HepG2 (cell line): ENCODE data around the gene YTHDF1. TPM values are rescaled to one million over a fixed set of nuclear protein-coding genes. Genes with fewer than 3 reads are reported as not detected.

ENCODE experiments used
- ATAC-seq: fragments of 200-7000 bp; cut with Tn5 transposase; 3 replicates; pipeline ENCODE4 v1.9.1; 2020; ENCODE audit warnings: mild to moderate bottlenecking, moderate library complexity
- BruUV-seq: library from RNA; stranded (reverse); fragments of 400-500 nt; replicated peaks from 2 replicates; lab custom pipeline; 2021; lab: Mats Ljungman, UMichigan
- CTCF ChIA-PET: fragments of 300-600 bp; formaldehyde crosslinking; extraction: SDS; loops from one replicate; lab custom pipeline; 2021; ENCODE audit warnings: low total read pairs, inconsistent platforms, low intra/inter-chr PET ratio; lab: Yijun Ruan, JAX
- POLR2A ChIA-PET: fragments of 350-600 bp; sonication (Branson Sonifier 250); formaldehyde crosslinking; loops from one replicate; lab custom pipeline; 2020; ENCODE audit warnings: antibody characterized with exemption, inconsistent platforms; lab: Yijun Ruan, JAX
- DNase-seq: peaks from one replicate; pipeline ENCODE4 v3.0.0-alpha.2; 2015; ENCODE audit warnings: low spot score
- FAIRE-seq: peaks from 3 replicates; lab custom pipeline; 2011; peaks lifted over from hg19 to GRCh38; lab: Jason Lieb, UNC
- H2AFZ ChIP-seq: one replicate; pipeline ENCODE4 v1.6.1; 2011; ENCODE audit warnings: low read length, inconsistent platforms
- H3K27ac ChIP-seq: fragments of 300-600 bp; 3 replicates; pipeline ENCODE4 v1.8.0; 2011; ENCODE audit warnings: mixed run types, mild to moderate bottlenecking, mixed read lengths, low read length, inconsistent platforms; ENCODE audit not compliant: insufficient read depth; ENCODE audit errors: extremely low read length
- H3K27me3 ChIP-seq, 2 experiments: fragments of 200-600 bp in 1 of 2; 2 replicates in 1 of 2; 3 replicates in 1 of 2; pipeline versions ENCODE4 v1.6.0 to v1.8.0; 2011; ENCODE audit warnings: low read length in 2 of 2, mild to moderate bottlenecking in 2 of 2, moderate library complexity in 2 of 2, inconsistent platforms in 1 of 2; ENCODE audit not compliant: insufficient read depth in 2 of 2, control insufficient read depth in 1 of 2
- H3K36me3 ChIP-seq, 2 experiments: fragments of 200-600 bp in 1 of 2; replicated peaks in 1 of 2; 2 replicates in 1 of 2; 3 replicates in 1 of 2; pipeline versions ENCODE4 v1.5.1 to v1.8.0; 2011; ENCODE audit warnings: low read length in 2 of 2, inconsistent platforms in 1 of 2; ENCODE audit not compliant: insufficient read depth in 2 of 2, control insufficient read depth in 1 of 2
- H3K4me1 ChIP-seq: 2 replicates; pipeline ENCODE4 v1.5.1; 2012; ENCODE audit warnings: low read length, inconsistent platforms; ENCODE audit not compliant: insufficient read depth
- H3K4me2 ChIP-seq: 2 replicates; pipeline ENCODE4 v1.6.0; 2011; ENCODE audit warnings: low read depth, low read length, inconsistent platforms
- H3K4me3 ChIP-seq, 3 experiments: fragments of 200-600 bp in 1 of 3; sonication (generic), shearing (Covaris generic) in 1 of 3; replicated peaks in 1 of 3; 2 replicates each; pipeline ENCODE4 v1.5.1; 2011 to 2016; ENCODE audit warnings: low read length in 3 of 3, inconsistent platforms in 2 of 3, low read depth in 2 of 3, mild to moderate bottlenecking in 2 of 3, control low read depth in 1 of 3, mixed read lengths in 1 of 3; ENCODE audit not compliant: insufficient read depth in 1 of 3
- H3K79me2 ChIP-seq: one replicate; pipeline ENCODE4 v1.6.1; 2011; ENCODE audit warnings: low read length, inconsistent platforms; ENCODE audit not compliant: insufficient read depth
- H3K9ac ChIP-seq: 2 replicates; pipeline ENCODE4 v1.6.0; 2011; ENCODE audit warnings: mild to moderate bottlenecking, low read depth, low read length, inconsistent platforms; ENCODE audit not compliant: insufficient read depth
- H3K9me3 ChIP-seq: 2 replicates; pipeline ENCODE4 v1.5.1; 2012; ENCODE audit warnings: mild to moderate bottlenecking, low read length
- H4K20me1 ChIP-seq: 2 replicates; pipeline ENCODE4 v1.6.0; 2011; ENCODE audit warnings: inconsistent platforms, mild to moderate bottlenecking, low read length, moderate library complexity; ENCODE audit not compliant: insufficient read depth
- ARNTL ChIP-seq: sonication (generic); formaldehyde crosslinking; IDR thresholded peaks from 2 replicates; pipeline ENCODE4 v1.4.0; 2020; ENCODE audit warnings: mild to moderate bottlenecking, missing genetic modification reagents
- ASH2L ChIP-seq: fragments of 300-600, 200-600 bp; sonication (generic); IDR thresholded peaks from 2 replicates; pipeline ENCODE4 v1.7.0; 2017; ENCODE audit warnings: low read depth, mild to moderate bottlenecking, moderate library complexity, mixed read lengths, low read length; ENCODE audit not compliant: insufficient read length
- CENPT ChIP-seq: sonication (generic); formaldehyde crosslinking; IDR thresholded peaks from 2 replicates; pipeline ENCODE4 v1.8.0; 2022; ENCODE audit warnings: low read depth, mild to moderate bottlenecking, moderate library complexity, missing genetic modification reagents
- CTCF ChIP-seq: sonication (generic); formaldehyde crosslinking; IDR thresholded peaks from 2 replicates; pipeline ENCODE4 v1.5.0; 2020; ENCODE audit warnings: mild to moderate bottlenecking, missing genetic modification reagents, moderate library complexity
- EEA1 ChIP-seq: sonication (generic); formaldehyde crosslinking; IDR thresholded peaks from 2 replicates; pipeline ENCODE4 v1.5.1; 2020; ENCODE audit warnings: mild to moderate bottlenecking, missing genetic modification reagents, borderline replicate concordance
- FOSL2 ChIP-seq: sonication (generic); formaldehyde crosslinking; IDR thresholded peaks from 2 replicates; pipeline ENCODE4 v1.4.0; 2020; ENCODE audit warnings: missing genetic modification reagents
- IKZF4 ChIP-seq: sonication (generic); formaldehyde crosslinking; IDR thresholded peaks from 2 replicates; pipeline ENCODE4 v1.5.1; 2020; ENCODE audit warnings: borderline replicate concordance, mild to moderate bottlenecking, low read depth, missing genetic modification reagents; ENCODE audit errors: not compliant biosample characterization
- MBD4 ChIP-seq: IDR thresholded peaks from 2 replicates; pipeline ENCODE4 v1.6.1; 2012; ENCODE audit warnings: low read length, inconsistent platforms, borderline replicate concordance
- MED13 ChIP-seq: sonication (generic); formaldehyde crosslinking; IDR thresholded peaks from 2 replicates; pipeline ENCODE4 v1.5.0; 2020; ENCODE audit warnings: missing genetic modification reagents
- POLR2G ChIP-seq: fragments of 200-400 bp; formaldehyde crosslinking; IDR thresholded peaks from 2 replicates; pipeline ENCODE4 v1.6.1; 2018; ENCODE audit warnings: mild to moderate bottlenecking, low read depth, low read length, moderate library complexity
- REXO4 ChIP-seq: sonication (generic); formaldehyde crosslinking; IDR thresholded peaks from 2 replicates; pipeline ENCODE4 v1.8.0; 2022; ENCODE audit warnings: missing genetic modification reagents, mild to moderate bottlenecking, borderline replicate concordance
- TP53 ChIP-seq: sonication (generic); formaldehyde crosslinking; conservative IDR thresholded peaks from 2 replicates; pipeline ENCODE4 v1.4.0; 2020; ENCODE audit warnings: missing genetic modification reagents
- ZFX ChIP-seq: sonication (generic); formaldehyde crosslinking; IDR thresholded peaks from 2 replicates; pipeline ENCODE4 v1.4.0; 2020; ENCODE audit warnings: mild to moderate bottlenecking, low read depth, missing genetic modification reagents, moderate library complexity
- ZNF224 ChIP-seq: sonication (generic); formaldehyde crosslinking; IDR thresholded peaks from 2 replicates; pipeline ENCODE4 v1.5.0; 2020; ENCODE audit warnings: mild to moderate bottlenecking, missing genetic modification reagents
- ZNF362 ChIP-seq: sonication (generic); formaldehyde crosslinking; IDR thresholded peaks from 2 replicates; pipeline ENCODE4 v1.4.0; 2020; ENCODE audit warnings: missing genetic modification reagents, mild to moderate bottlenecking, borderline replicate concordance
- ZNF580 ChIP-seq: IDR thresholded peaks from 2 replicates; pipeline ENCODE4 v1.6.1; 2016; ENCODE audit warnings: low read depth, borderline replicate concordance
- ZNF704 ChIP-seq: sonication (generic); formaldehyde crosslinking; IDR thresholded peaks from 2 replicates; pipeline ENCODE4 v1.8.1; 2023; ENCODE audit warnings: mild to moderate bottlenecking, inconsistent platforms, moderate library complexity, missing genetic modification reagents, borderline replicate concordance
- ZNF850 ChIP-seq: sonication (generic); formaldehyde crosslinking; conservative IDR thresholded peaks from 2 replicates; pipeline ENCODE4 v1.9.0; 2021; ENCODE audit warnings: mild to moderate bottlenecking, missing genetic modification reagents
- WGBS: methylation state at CpG from one replicate; pipeline ENCODE4 v1.1.6; 2017; ENCODE audit warnings: low lambda C conversion rate; 5-methylcytosine and 5-hydroxymethylcytosine counted together
- in situ Hi-C: cut with HindIII; loops from 2 replicates; pipeline ENCODE4 v1.10.0; 2017; ENCODE audit warnings: low pct_unique_long_range_greater_than_20kb; ENCODE audit not compliant: extremely low pct_ligation_motif_present
- intact Hi-C: fragments of 100-400 bp; cut with micrococcal nuclease; formaldehyde crosslinking; loops from one replicate; pipeline ENCODE4 v1.10.0; 2022; ENCODE audit not compliant: unreplicated experiment
- polyA plus RNA-seq, 8 experiments: library from polyadenylated mRNA; depleted of rRNA in 3 of 8; stranded (reverse) in 7 of 8; unstranded in 1 of 8; fragments of >200 nt; fragmentation: Illumina TruSeq in 4 of 8; extraction: Trizol in 4 of 8; gene quantifications; 2 replicates each; pipeline versions ENCODE4 v1.2.1 to v1.2.3, GENCODE V29; 2011 to 2016; ENCODE audit warnings: low read depth in 4 of 8, missing spikeins in 1 of 8, mixed read lengths in 1 of 8; ENCODE audit not compliant: insufficient read depth in 1 of 8
- total RNA-seq, 5 experiments: library from RNA; depleted of rRNA; stranded (reverse); fragments of >200 nt; fragmentation: Illumina TruSeq; extraction: Trizol; gene quantifications; 2 replicates each; pipeline ENCODE4 v1.2.3, GENCODE V29; 2016; ENCODE audit warnings: low read depth in 1 of 5
- TF ChIP-seq, protein P1 (sequence below): sonication (generic); formaldehyde crosslinking; IDR thresholded peaks from 2 replicates; pipeline ENCODE4 v1.4.0; 2020; ENCODE audit warnings: missing genetic modification reagents

YTHDF1 gene
- total and polyA plus RNA-seq, 2 of the 13 experiments (the other 11 are each of a cell fraction or from before 2014, with no cell fraction given) = 34.5 to 37.7 TPM

GRCh38 chr20:63261060-63261794 is 45.3 kb upstream of the YTHDF1 start:
- H3K27ac ChIP-seq = no peak overlapping the region
- H3K36me3 ChIP-seq = no peaks in the 10 kb centered on the region
- H3K27me3 ChIP-seq = peaks cover 26 to 74% of the 10 kb centered on the region in 2 experiments
- in situ Hi-C loops = no loop called here
- POLR2A ChIA-PET = no interaction called here
- intact Hi-C loops = loop anchor here (1.0 kb wide), 1 partner anchor 82 kb away; no protein-coding TSS in a partner anchor
- H3K4me1 ChIP-seq = peaks cover 34% of the 10 kb centered on the region
- no peaks in the 10 kb centered on the region for H3K9me3 ChIP-seq
- H3K79me2 ChIP-seq = no peaks in the 10 kb centered on the region
- no peak overlapping the region for H2AFZ ChIP-seq
- FAIRE-seq = peak; percentile 96
- ATAC-seq = peak; percentile 71
- peaks cover 5% of the 10 kb centered on the region; the same call in 1 of the 2 replicates for H4K20me1 ChIP-seq
- peak; percentile 69 for DNase-seq
- no TSS peak for BruUV-seq
- 3% methylated on average over 24 of the region's 25 CpGs for WGBS
- H3K4me3 ChIP-seq = peak overlapping the region in 1 of 3 experiments; percentile 49; a peak in 1 of 6 replicates
- peak overlapping the region; percentile 7; the same call in 1 of the 2 replicates for H3K9ac ChIP-seq
- peak overlapping the region; percentile 68 for H3K4me2 ChIP-seq
- CTCF ChIA-PET = no interaction called here
- TF ChIP-seq ZNF224 (CRISPR knock-in tag) (no peak), CTCF (CRISPR knock-in tag) (no peak; the same call in 1 of the 2 replicates), ZNF580 (no peak), ARNTL (CRISPR knock-in tag) (no peak), ZFX (peak; percentile 56), MED13 (CRISPR knock-in tag) (no peak), CENPT (no peak), ZNF362 (CRISPR knock-in tag) (peak; percentile 34; the same call in 1 of the 2 replicates), ZNF704 (no peak), EEA1 (CRISPR knock-in tag) (no peak), ZNF850 (CRISPR knock-in tag) (no peak), MBD4 (no peak), POLR2G (no peak), TP53 (CRISPR knock-in tag) (no peak), ASH2L (peak; percentile 32), IKZF4 (CRISPR knock-in tag) (no peak), FOSL2 (CRISPR knock-in tag) (no peak; the same call in 1 of the 2 replicates), REXO4 (CRISPR knock-in tag) (no peak)
- TF ChIP-seq, protein P1, sequence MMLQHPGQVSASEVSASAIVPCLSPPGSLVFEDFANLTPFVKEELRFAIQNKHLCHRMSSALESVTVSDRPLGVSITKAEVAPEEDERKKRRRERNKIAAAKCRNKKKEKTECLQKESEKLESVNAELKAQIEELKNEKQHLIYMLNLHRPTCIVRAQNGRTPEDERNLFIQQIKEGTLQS (CRISPR knock-in tag) = no peak
